Chondrocyte (in vitro differentiated cells): ENCODE measurements around the gene CTRL. TPM values are rescaled to one million over a fixed set of nuclear protein-coding genes. Genes with fewer than 3 reads are reported as not detected.

Source experiments
- DNase-seq: peaks from one replicate; pipeline ENCODE4 v3.0.0; 2021; ENCODE audit warnings: mixed read lengths, low spot score
- H3K27ac Mint-ChIP-seq: one replicate; pipeline ENCODE4 v1.8.0; 2021; ENCODE audit warnings: mild to moderate bottlenecking, moderate library complexity, mixed read lengths; ENCODE audit not compliant: unreplicated experiment
- H3K27me3 Mint-ChIP-seq: 2 replicates; pipeline ENCODE4 v1.8.0; 2021; ENCODE audit warnings: low read depth, mixed read lengths
- H3K36me3 Mint-ChIP-seq: 2 replicates; pipeline ENCODE4 v1.8.0; 2021; ENCODE audit warnings: low read depth, mixed read lengths
- H3K4me1 Mint-ChIP-seq: 2 replicates; pipeline ENCODE4 v1.8.0; 2021; ENCODE audit warnings: low read depth, mild to moderate bottlenecking, mixed read lengths
- H3K4me3 Mint-ChIP-seq: one replicate; pipeline ENCODE4 v1.8.0; 2021; ENCODE audit warnings: mild to moderate bottlenecking, moderate library complexity, mixed read lengths; ENCODE audit not compliant: unreplicated experiment
- H3K9me3 Mint-ChIP-seq: 2 replicates; pipeline ENCODE4 v1.8.0; 2021; ENCODE audit warnings: low read depth, mixed read lengths
- CTCF ChIP-seq: fragments of 200-600 bp; sonication (generic); IDR thresholded peaks from 2 replicates; pipeline ENCODE4 v1.5.0; 2021; ENCODE audit warnings: antibody characterized with exemption, mild to moderate bottlenecking, moderate library complexity
- total RNA-seq: library from RNA; stranded (reverse); gene quantifications from 3 replicates; pipeline ENCODE4 v1.2.1, GENCODE V29; 2021

CTRL gene
- total RNA-seq, 1 donor from 2014 or later, result not detected

GRCh38 chr16:67886387-67886786, 45.3 kb downstream of the CTRL start:
- no peak for DNase-seq
- peaks cover 18% of the 10 kb centered on the region for H3K36me3 Mint-ChIP-seq
- H3K27me3 Mint-ChIP-seq, result no peaks in the 10 kb centered on the region
- H3K4me1 Mint-ChIP-seq, result peaks cover 4% of the 10 kb centered on the region
- no peak for TF ChIP-seq CTCF
- no peak overlapping the region for H3K27ac Mint-ChIP-seq
- H3K9me3 Mint-ChIP-seq, result no peaks in the 10 kb centered on the region
- no peak overlapping the region for H3K4me3 Mint-ChIP-seq

- no peaks in the 10 kb centered on the region for H3K27me3 Mint-ChIP-seq
- no peak overlapping the region for H3K4me3 Mint-ChIP-seq
- H3K36me3 Mint-ChIP-seq, result peaks cover 20% of the 10 kb centered on the region
- DNase-seq, result no peak
- H3K27ac Mint-ChIP-seq, result no peak overlapping the region
- H3K9me3 Mint-ChIP-seq, result no peaks in the 10 kb centered on the region
- no peak for TF ChIP-seq CTCF
- peaks cover 4% of the 10 kb centered on the region for H3K4me1 Mint-ChIP-seq
These were observed 45.7 kb downstream of the CTRL start for GRCh38 chr16:67885976-67886375.

- Mint-ChIP-seq H3K4me1 (peaks cover 4% of the 10 kb centered on the region), H3K27ac (no peak overlapping the region), H3K4me3 (no peak overlapping the region), H3K9me3 (no peaks in the 10 kb centered on the region), H3K36me3 (peaks cover 20% of the 10 kb centered on the region), H3K27me3 (no peaks in the 10 kb centered on the region)
- DNase-seq, result no peak
- no peak for TF ChIP-seq CTCF
These were observed 46.1 kb downstream of the CTRL start for GRCh38 chr16:67885545-67885944.

GRCh38 chr16:67884684-67885083, 47.0 kb downstream of the CTRL start, which contains the start of gene NRN1L:
Gene NRN1L, plus strand, starts transcription at chr16:67884885. Its CDS starts 19 bp downstream, at chr16:67884904.
- no peak for TF ChIP-seq CTCF
- H3K27ac Mint-ChIP-seq, result no peak within 1 kb of the TSS
- H3K36me3 Mint-ChIP-seq, result peaks cover 21% of the 10 kb centered on the region
- peaks cover 4% of the 10 kb centered on the region for H3K4me1 Mint-ChIP-seq
- H3K4me3 Mint-ChIP-seq, result no peak within 1 kb of the TSS
- peak; percentile 95 for DNase-seq
- H3K9me3 Mint-ChIP-seq, result no peaks in the 10 kb centered on the region
- no peaks in the 10 kb centered on the region for H3K27me3 Mint-ChIP-seq

GRCh38 chr16:67883872-67884261, 47.8 kb downstream of the CTRL start:
- DNase-seq, result no peak
- H3K36me3 Mint-ChIP-seq, result peaks cover 28% of the 10 kb centered on the region
- no peak overlapping the region for H3K4me3 Mint-ChIP-seq
- peak; percentile 88 for TF ChIP-seq CTCF
- H3K27ac Mint-ChIP-seq, result no peak overlapping the region
- H3K9me3 Mint-ChIP-seq, result no peaks in the 10 kb centered on the region
- no peaks in the 10 kb centered on the region for H3K27me3 Mint-ChIP-seq
- peaks cover 4% of the 10 kb centered on the region for H3K4me1 Mint-ChIP-seq
